ENCODE data around the gene KRT7.

GRCh38 chr12:52253391-52254179, 20.5 kb downstream of the KRT7 start:
- TF ChIP-seq POLR2A (IDR thresholded peaks at IDR 0.05) (no peak), POLR2AphosphoS5 (IDR thresholded peaks at IDR 0.05) (no peak)
- TF ChIP-seq, protein P1, sequence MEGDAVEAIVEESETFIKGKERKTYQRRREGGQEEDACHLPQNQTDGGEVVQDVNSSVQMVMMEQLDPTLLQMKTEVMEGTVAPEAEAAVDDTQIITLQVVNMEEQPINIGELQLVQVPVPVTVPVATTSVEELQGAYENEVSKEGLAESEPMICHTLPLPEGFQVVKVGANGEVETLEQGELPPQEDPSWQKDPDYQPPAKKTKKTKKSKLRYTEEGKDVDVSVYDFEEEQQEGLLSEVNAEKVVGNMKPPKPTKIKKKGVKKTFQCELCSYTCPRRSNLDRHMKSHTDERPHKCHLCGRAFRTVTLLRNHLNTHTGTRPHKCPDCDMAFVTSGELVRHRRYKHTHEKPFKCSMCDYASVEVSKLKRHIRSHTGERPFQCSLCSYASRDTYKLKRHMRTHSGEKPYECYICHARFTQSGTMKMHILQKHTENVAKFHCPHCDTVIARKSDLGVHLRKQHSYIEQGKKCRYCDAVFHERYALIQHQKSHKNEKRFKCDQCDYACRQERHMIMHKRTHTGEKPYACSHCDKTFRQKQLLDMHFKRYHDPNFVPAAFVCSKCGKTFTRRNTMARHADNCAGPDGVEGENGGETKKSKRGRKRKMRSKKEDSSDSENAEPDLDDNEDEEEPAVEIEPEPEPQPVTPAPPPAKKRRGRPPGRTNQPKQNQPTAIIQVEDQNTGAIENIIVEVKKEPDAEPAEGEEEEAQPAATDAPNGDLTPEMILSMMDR (IDR thresholded peaks at IDR 0.05), result no peak

All from suprapubic skin (tissue), 4 donors.